H1 (cell line): ENCODE measurements around the gene CLIC3. TPM values are rescaled to one million over a fixed set of nuclear protein-coding genes. Genes with fewer than 3 reads are reported as not detected.

Source experiments
- CTCF ChIA-PET: fragments of 300-600 bp; sonication (Branson Sonifier 250); formaldehyde crosslinking; loops from one replicate; lab custom pipeline; 2021; ENCODE audit not compliant: partially characterized antibody; lab: Charles Lee
- POLR2A ChIA-PET: fragments of 300-600 bp; sonication (Branson Sonifier 250); formaldehyde crosslinking; loops from one replicate; lab custom pipeline; 2021; ENCODE audit warnings: inconsistent platforms; ENCODE audit not compliant: partially characterized antibody; lab: Charles Lee
- DNase-seq, 2 experiments: peaks; one replicate each; pipeline versions ENCODE4 v3.0.0 to v3.0.0-alpha.2; 2010 to 2022; ENCODE audit warnings: low spot score in 2 of 2, low read depth in 1 of 2, mixed read lengths in 1 of 2
- FAIRE-seq: peaks from 2 replicates; lab custom pipeline; 2011; peaks lifted over from hg19 to GRCh38; lab: Jason Lieb, UNC
- H2AFZ ChIP-seq: 2 replicates; pipeline ENCODE4 v1.8.1; 2012; ENCODE audit warnings: low read length, inconsistent platforms
- H2AK5ac ChIP-seq: 2 replicates; pipeline ENCODE4 v1.6.1; 2013; ENCODE audit warnings: low read depth, low read length
- H2BK120ac ChIP-seq: replicated peaks from 2 replicates; pipeline ENCODE3; 2013; ENCODE audit warnings: low read depth, low read length, inconsistent platforms
- H2BK12ac ChIP-seq: 2 replicates; pipeline ENCODE4 v1.6.1; 2013; ENCODE audit warnings: low read depth, low read length
- H2BK15ac ChIP-seq: 2 replicates; pipeline ENCODE4 v1.6.1; 2013; ENCODE audit warnings: low read length
- H2BK20ac ChIP-seq: 2 replicates; pipeline ENCODE4 v1.6.1; 2013; ENCODE audit warnings: low read length
- H2BK5ac ChIP-seq: 2 replicates; pipeline ENCODE4 v1.6.1; 2013; ENCODE audit warnings: low read depth, low read length
- H3K14ac ChIP-seq: 2 replicates; pipeline ENCODE4 v1.6.1; 2013; ENCODE audit warnings: inconsistent platforms; ENCODE audit not compliant: insufficient read length
- H3K18ac ChIP-seq: 2 replicates; pipeline ENCODE4 v1.6.1; 2013; ENCODE audit warnings: low read length; ENCODE audit errors: extremely low read depth
- H3K23ac ChIP-seq: 2 replicates; pipeline ENCODE4 v1.6.1; 2013; ENCODE audit warnings: inconsistent platforms; ENCODE audit not compliant: insufficient read length
- H3K23me2 ChIP-seq: 2 replicates; pipeline ENCODE4 v1.6.1; 2013; ENCODE audit warnings: low read depth, low read length
- H3K27ac ChIP-seq: 2 replicates; pipeline ENCODE4 v1.6.1; 2011; ENCODE audit warnings: low read depth, low read length, inconsistent platforms
- H3K27me3 ChIP-seq, 4 experiments: replicated peaks in 1 of 4; 1 replicate in 1 of 4; 2 replicates in 3 of 4; pipeline versions ENCODE4 v1.6.1 to v1.8.1; 2011 to 2013; ENCODE audit warnings: low read length in 3 of 4, mild to moderate bottlenecking in 3 of 4, inconsistent platforms in 2 of 4, mixed read lengths in 2 of 4, moderate library complexity in 1 of 4; ENCODE audit not compliant: control insufficient read depth in 3 of 4, insufficient read depth in 3 of 4; ENCODE audit errors: extremely low read depth in 1 of 4
- H3K36me3 ChIP-seq, 4 experiments: 2 replicates each; pipeline versions ENCODE4 v1.6.1 to v1.8.1; 2011 to 2013; ENCODE audit warnings: mild to moderate bottlenecking in 4 of 4, low read length in 3 of 4, moderate library complexity in 2 of 4, control low read depth in 1 of 4, inconsistent platforms in 1 of 4; ENCODE audit not compliant: insufficient read depth in 4 of 4, control insufficient read depth in 2 of 4
- H3K4ac ChIP-seq: replicated peaks from 2 replicates; pipeline ENCODE3; 2013; ENCODE audit warnings: low read length, low read depth, mixed read lengths, inconsistent platforms; ENCODE audit not compliant: insufficient read length
- H3K4me1 ChIP-seq, 4 experiments: replicated peaks in 1 of 4; 1 replicate in 1 of 4; 2 replicates in 3 of 4; pipeline versions ENCODE4 v1.6.1 to v1.8.1; 2011 to 2013; ENCODE audit warnings: low read length in 3 of 4, inconsistent platforms in 2 of 4, mixed read lengths in 1 of 4; ENCODE audit not compliant: insufficient read depth in 4 of 4, control insufficient read depth in 3 of 4
- H3K4me2 ChIP-seq, 2 experiments: 2 replicates each; pipeline versions ENCODE4 v1.6.1 to v1.8.1; 2011 to 2013; ENCODE audit warnings: low read depth in 2 of 2, low read length in 2 of 2, control low read depth in 1 of 2, inconsistent platforms in 1 of 2, mild to moderate bottlenecking in 1 of 2; ENCODE audit not compliant: insufficient read depth in 1 of 2
- H3K4me3 ChIP-seq, 4 experiments: fragments of 200-600, 300-600 bp in 1 of 4; sonication (generic), shearing (Covaris generic), sonication (Bioruptor Twin) in 1 of 4; 2 replicates each; pipeline versions ENCODE4 v1.5.1 to v1.8.1; 2011 to 2016; ENCODE audit warnings: low read length in 4 of 4, low read depth in 3 of 4, control low read depth in 2 of 4, inconsistent platforms in 2 of 4, mild to moderate bottlenecking in 2 of 4, mixed read lengths in 1 of 4, moderate library complexity in 1 of 4; ENCODE audit not compliant: insufficient read depth in 2 of 4; ENCODE audit errors: extremely low read depth in 1 of 4
- H3K56ac ChIP-seq: replicated peaks from 2 replicates; pipeline ENCODE3; 2013; ENCODE audit warnings: low read depth, mild to moderate bottlenecking, mixed read lengths, low read length, inconsistent platforms; ENCODE audit not compliant: insufficient read length
- H3K79me1 ChIP-seq: 2 replicates; pipeline ENCODE4 v1.6.1; 2013; ENCODE audit warnings: low read depth, low read length, control low read depth
- H3K79me2 ChIP-seq, 2 experiments: 2 replicates each; pipeline versions ENCODE4 v1.6.1 to v1.8.1; 2012 to 2013; ENCODE audit warnings: low read length in 2 of 2, mild to moderate bottlenecking in 2 of 2, inconsistent platforms in 1 of 2; ENCODE audit not compliant: insufficient read depth in 2 of 2, control insufficient read depth in 1 of 2
- H3K9ac ChIP-seq, 4 experiments: replicated peaks in 1 of 4; 1 replicate in 1 of 4; 2 replicates in 3 of 4; pipeline versions ENCODE4 v1.6.1 to v1.8.1; 2011 to 2013; ENCODE audit warnings: low read depth in 3 of 4, low read length in 3 of 4, control low read depth in 2 of 4, mild to moderate bottlenecking in 2 of 4, moderate library complexity in 2 of 4, inconsistent platforms in 1 of 4; ENCODE audit errors: extremely low read depth in 1 of 4
- H3K9me3 ChIP-seq, 2 experiments: 2 replicates each; pipeline versions ENCODE4 v1.6.1 to v1.8.1; 2012 to 2013; ENCODE audit warnings: mild to moderate bottlenecking in 2 of 2, moderate library complexity in 2 of 2, control low read depth in 1 of 2, inconsistent platforms in 1 of 2, low read depth in 1 of 2, low read length in 1 of 2, mixed read lengths in 1 of 2; ENCODE audit not compliant: insufficient read depth in 2 of 2
- H4K20me1 ChIP-seq, 2 experiments: replicated peaks in 1 of 2; 2 replicates each; pipeline versions ENCODE3 to v1.8.1; 2011 to 2013; ENCODE audit warnings: inconsistent platforms in 2 of 2, low read length in 2 of 2, mild to moderate bottlenecking in 1 of 2; ENCODE audit not compliant: insufficient read depth in 2 of 2, control insufficient read depth in 1 of 2
- H4K5ac ChIP-seq: 2 replicates; pipeline ENCODE4 v1.6.1; 2013; ENCODE audit warnings: low read length, low read depth, mixed read lengths, inconsistent platforms; ENCODE audit not compliant: insufficient read length
- H4K8ac ChIP-seq: 2 replicates; pipeline ENCODE4 v1.8.0; 2013; ENCODE audit warnings: mild to moderate bottlenecking, moderate library complexity, low read length, inconsistent platforms; ENCODE audit not compliant: insufficient read depth; ENCODE audit errors: extremely low read depth
- H4K91ac ChIP-seq: replicated peaks from 2 replicates; pipeline ENCODE3; 2013; ENCODE audit warnings: low read length, mixed read lengths, inconsistent platforms; ENCODE audit not compliant: insufficient read length
- ASH2L ChIP-seq: fragments of 200-600, 300-600 bp; sonication (generic); IDR thresholded peaks from one replicate; pipeline ENCODE4 v1.7.1; 2017; ENCODE audit warnings: low read length
- BCL11A ChIP-seq, 2 experiments: IDR thresholded peaks; one replicate each; pipeline ENCODE4 v1.6.1; 2011; ENCODE audit warnings: low read depth in 2 of 2, low read length in 2 of 2, mild to moderate bottlenecking in 2 of 2
- CHD1 ChIP-seq: IDR thresholded peaks from 2 replicates; pipeline ENCODE4 v1.6.1; 2012; ENCODE audit warnings: low read depth, low read length, improper control_type of control experiment
- EZH2 ChIP-seq: fragments of 200-600 bp; sonication (generic); IDR thresholded peaks from 2 replicates; pipeline ENCODE4 v1.7.1; 2012; ENCODE audit warnings: low read depth, mild to moderate bottlenecking, moderate library complexity, low read length, inconsistent platforms; ENCODE audit not compliant: severe bottlenecking
- KDM1A ChIP-seq: fragments of 200-600, 300-600 bp; sonication (generic); IDR thresholded peaks from 2 replicates; pipeline ENCODE4 v1.7.1; 2016; ENCODE audit warnings: mild to moderate bottlenecking, low read length, borderline replicate concordance
- KDM5A ChIP-seq: fragments of 200-600 bp; IDR thresholded peaks from 2 replicates; pipeline ENCODE4 v1.7.1; 2012; ENCODE audit warnings: mild to moderate bottlenecking, low read length, inconsistent platforms, mixed read lengths
- SP1 ChIP-seq: IDR thresholded peaks from 2 replicates; pipeline ENCODE4 v1.6.1; 2011; ENCODE audit warnings: low read depth, low read length
- SP2 ChIP-seq: IDR thresholded peaks from 2 replicates; pipeline ENCODE4 v1.6.1; 2012; ENCODE audit warnings: mild to moderate bottlenecking, low read length, inconsistent platforms
- ZNF274 ChIP-seq: IDR thresholded peaks from 2 replicates; pipeline ENCODE4 v1.7.0; 2012; ENCODE audit warnings: low read length, borderline replicate concordance; ENCODE audit errors: extremely low read depth
- WGBS, 2 experiments: shearing (Covaris generic) in 1 of 2; methylation state at CpG; one replicate each; pipeline versions ENCODE4 v1.1.6 to v1.1.7; 2013 to 2015; ENCODE audit warnings: low lambda C conversion rate in 2 of 2, mixed read lengths in 2 of 2, inconsistent platforms in 1 of 2, low coverage in 1 of 2, missing lambda C conversion rate in 1 of 2; ENCODE audit not compliant: insufficient replicate concordance in 2 of 2, insufficient coverage in 1 of 2, insufficient read length in 1 of 2; ENCODE audit errors: extremely low coverage in 1 of 2, missing lambda C conversion rate in 1 of 2; 5-methylcytosine and 5-hydroxymethylcytosine counted together
- polyA plus RNA-seq, 7 experiments: library from polyadenylated mRNA; depleted of rRNA in 3 of 7; stranded (reverse) in 5 of 7; unstranded in 2 of 7; fragments of >200 nt in 5 of 7; fragments of 200-250 nt in 2 of 7; gene quantifications; 1 replicate in 5 of 7; 2 replicates in 1 of 7; 4 replicates in 1 of 7; pipeline versions ENCODE4 v1.2.1 to v1.2.3, GENCODE V29; 2011 to 2013; ENCODE audit warnings: missing spikeins in 2 of 7, mixed read lengths in 2 of 7
- total RNA-seq: library from RNA; stranded (reverse); fragmentation: NEBNext Ultra II Directional; extraction: Animal tissue kit (Norgen Biotek cat#: 25700); gene quantifications from 2 replicates; pipeline ENCODE4 v1.2.1, GENCODE V29; 2021
- TF ChIP-seq, protein P1 (sequence below): IDR thresholded peaks from 2 replicates; pipeline ENCODE4 v1.6.1; 2012; ENCODE audit warnings: inconsistent platforms
- TF ChIP-seq, protein P2 (sequence below): IDR thresholded peaks from 2 replicates; pipeline ENCODE4 v1.6.1; 2011; ENCODE audit warnings: low read length, improper control_type of control experiment

CLIC3 gene
- total and polyA plus RNA-seq, 2 of the 8 experiments (the other 6 are each of a cell fraction or from before 2014, with no cell fraction given), result 0.12 TPM; not detected in 1

DNA sequence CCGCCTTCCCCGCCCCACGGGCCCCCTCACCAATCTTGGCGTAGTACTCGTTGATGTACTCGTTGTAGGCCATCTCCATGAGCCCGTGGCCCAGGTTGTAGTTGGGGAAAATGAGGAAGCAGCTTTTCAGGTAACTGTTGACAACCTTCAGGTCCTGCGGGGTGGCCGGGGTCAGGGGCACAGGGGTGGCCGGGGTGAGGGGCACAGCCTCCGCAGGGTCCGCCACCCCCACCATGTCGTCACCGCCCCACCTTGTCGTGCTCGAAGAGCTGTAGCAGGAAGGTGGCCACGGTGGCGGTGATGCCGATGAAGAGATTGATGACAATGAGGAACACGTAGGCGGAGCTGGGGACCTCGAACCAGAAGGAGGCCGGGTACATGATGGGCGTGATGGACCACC is 14.8 kb upstream of the CLIC3 start:
- H3K23me2 ChIP-seq, result no peaks in the 10 kb centered on the region; the same call in 1 of the 2 replicates
- no peaks in the 10 kb centered on the region for H3K79me1 ChIP-seq
- H3K27me3 ChIP-seq, result no peaks in the 10 kb centered on the region; a peak in 1 of 7 replicates
- H2AK5ac ChIP-seq, result no peak overlapping the region
- no peak overlapping the region for H3K4me3 ChIP-seq
- H4K20me1 ChIP-seq, result no peaks in the 10 kb centered on the region
- H3K18ac ChIP-seq, result no peak overlapping the region
- H4K91ac ChIP-seq, result no peak overlapping the region
- H3K27ac ChIP-seq, result no peak overlapping the region
- peaks cover 0 to 18% of the 10 kb centered on the region in 2 experiments; a peak in 2 of 4 replicates for H3K9me3 ChIP-seq
- H2BK15ac ChIP-seq, result no peak overlapping the region
- H3K9ac ChIP-seq, result no peak overlapping the region
- H3K79me2 ChIP-seq, result no peaks in the 10 kb centered on the region
- no peak for DNase-seq
- H4K8ac ChIP-seq, result no peak overlapping the region
- peaks cover 0 to 4% (median under 1%) of the 10 kb centered on the region in 4 experiments; a peak in 2 of 7 replicates for H3K4me1 ChIP-seq
- FAIRE-seq, result no peak
- no peak overlapping the region for H4K5ac ChIP-seq
- H2BK12ac ChIP-seq, result no peak overlapping the region
- no peak overlapping the region for H2AFZ ChIP-seq
- no peak overlapping the region for H3K4me2 ChIP-seq
- 96% methylated on average over 20 of the region's 24 CpGs; no CpG with 5 or more reads in 1 of the 2 experiments for WGBS, 2 experiments
- peaks cover 0 to 9% (median 0%) of the 10 kb centered on the region in 4 experiments; a peak in 1 of 8 replicates for H3K36me3 ChIP-seq
- no peak overlapping the region for H3K4ac ChIP-seq
- H2BK20ac ChIP-seq, result no peak overlapping the region
- H3K23ac ChIP-seq, result no peak overlapping the region
- ChIA-PET POLR2A (no interaction called here), CTCF (interaction anchor here (0.7 to 2.2 kb wide), 6 partner anchors 10 to 92 kb away, joined by 3 to 11 read pairs (median 5); no protein-coding TSS in a partner anchor)
- no peak overlapping the region for H2BK5ac ChIP-seq
- H3K56ac ChIP-seq, result no peak overlapping the region
- no peak overlapping the region for H3K14ac ChIP-seq
- H2BK120ac ChIP-seq, result no peak overlapping the region
- TF ChIP-seq KDM1A (no peak), EZH2 (no peak), ZNF274 (no peak), CHD1 (no peak), SP2 (no peak), KDM5A (no peak), BCL11A (IDR thresholded peaks at IDR 0.05; ENCODE audit: low read depth in 2 of 2, low read length in 2 of 2) (no peak), SP1 (no peak), ASH2L (no peak)
- TF ChIP-seq, protein P1, sequence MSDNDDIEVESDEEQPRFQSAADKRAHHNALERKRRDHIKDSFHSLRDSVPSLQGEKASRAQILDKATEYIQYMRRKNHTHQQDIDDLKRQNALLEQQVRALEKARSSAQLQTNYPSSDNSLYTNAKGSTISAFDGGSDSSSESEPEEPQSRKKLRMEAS, result no peak
- TF ChIP-seq, protein P2, sequence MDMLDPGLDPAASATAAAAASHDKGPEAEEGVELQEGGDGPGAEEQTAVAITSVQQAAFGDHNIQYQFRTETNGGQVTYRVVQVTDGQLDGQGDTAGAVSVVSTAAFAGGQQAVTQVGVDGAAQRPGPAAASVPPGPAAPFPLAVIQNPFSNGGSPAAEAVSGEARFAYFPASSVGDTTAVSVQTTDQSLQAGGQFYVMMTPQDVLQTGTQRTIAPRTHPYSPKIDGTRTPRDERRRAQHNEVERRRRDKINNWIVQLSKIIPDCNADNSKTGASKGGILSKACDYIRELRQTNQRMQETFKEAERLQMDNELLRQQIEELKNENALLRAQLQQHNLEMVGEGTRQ, result no peak
